Vagina (tissue), 2 donors: Measurements from ENCODE around the gene TAOK2. TPM values are rescaled to one million over a fixed set of nuclear protein-coding genes. Genes with fewer than 3 reads are reported as not detected.

Source experiments
- DNase-seq, 2 donors: peaks; one replicate each; pipeline ENCODE4 v3.0.0-alpha.2; 2017; ENCODE audit errors: extremely low spot score in 2 of 2
- H3K27ac ChIP-seq: fragments of 200-600 bp; sonication (generic); one replicate; pipeline ENCODE4 v1.5.1; 2019
- H3K27me3 ChIP-seq: fragments of 200-600 bp; sonication (generic); one replicate; pipeline ENCODE4 v1.5.1; 2019
- H3K36me3 ChIP-seq, 2 donors: fragments of 200-600 bp; sonication (generic); one replicate each; pipeline ENCODE4 v1.5.1; 2017 to 2019
- H3K4me1 ChIP-seq: fragments of 200-600 bp; sonication (generic); one replicate; pipeline ENCODE4 v1.5.1; 2019
- H3K4me3 ChIP-seq, 2 donors: fragments of 200-600 bp; sonication (generic); 1 replicate in 1 of 2; 2 replicates in 1 of 2; pipeline ENCODE4 v1.5.1; 2016 to 2019
- H3K9me3 ChIP-seq: fragments of 200-600 bp; sonication (generic); one replicate; pipeline ENCODE4 v1.5.1; 2019
- CTCF ChIP-seq, 3 experiments: fragments of 450-650 bp in 2 of 3; fragments of 200-600 bp in 1 of 3; sonication (generic) in 1 of 3; IDR thresholded peaks; one replicate each; pipeline ENCODE4 v1.5.1; 2017 to 2019; ENCODE audit warnings: antibody characterized with exemption in 3 of 3, mild to moderate bottlenecking in 2 of 3, moderate library complexity in 2 of 3
- POLR2A ChIP-seq, 2 donors: fragments of 450-650 bp; IDR thresholded peaks; one replicate each; pipeline ENCODE4 v1.6.1; 2017; ENCODE audit warnings: antibody characterized with exemption in 2 of 2, mild to moderate bottlenecking in 2 of 2, moderate library complexity in 2 of 2
- POLR2AphosphoS5 ChIP-seq, 2 donors: sonication (generic); formaldehyde crosslinking; IDR thresholded peaks; one replicate each; pipeline ENCODE4 v1.9.0; 2017; ENCODE audit warnings: antibody characterized with exemption in 2 of 2, mild to moderate bottlenecking in 2 of 2, low read depth in 1 of 2; ENCODE audit not compliant: insufficient read depth in 1 of 2
- intact Hi-C: fragments of 100-400 bp; cut with DNase I; formaldehyde crosslinking; loops from one replicate; pipeline ENCODE4 v1.15.1; 2023
- total RNA-seq: library from RNA; depleted of rRNA; stranded (reverse); fragments of >200 nt; gene quantifications from one replicate; pipeline ENCODE4 v1.2.3, GENCODE V29; 2016

Gene TAOK2
- total RNA-seq, 1 donor from 2014 or later = 33.1 TPM

- Histone ChIP-seq H3K4me1 (peaks cover 1% of the 10 kb centered on the region), H3K9me3 (no peaks in the 10 kb centered on the region), H3K27ac (no peak overlapping the region), H3K27me3 (no peaks in the 10 kb centered on the region), H3K4me3 (no peak overlapping the region), H3K36me3 (peaks cover 0 to 20% of the 10 kb centered on the region in 2 donors)
- DNase-seq = no peak
- TF ChIP-seq POLR2A (IDR thresholded peaks at IDR 0.05) = no peak
- no peak for TF ChIP-seq POLR2AphosphoS5 (IDR thresholded peaks at IDR 0.05; ENCODE audit: insufficient read depth in 1 of 2, low read depth in 1 of 2)
- no peak for TF ChIP-seq CTCF (IDR thresholded peaks at IDR 0.05)
- intact Hi-C loops = no loop called here
Measured at GRCh38 chr16:29968205-29968604, 5.5 kb upstream of the TAOK2 start.

GRCh38 chr16:29971304-29971703 lies 2.4 kb upstream of the TAOK2 start:
- no peak for DNase-seq
- no peaks in the 10 kb centered on the region for H3K27me3 ChIP-seq
- peaks cover 0 to 20% of the 10 kb centered on the region in 2 donors for H3K36me3 ChIP-seq
- intact Hi-C loops = no loop called here
- H3K4me1 ChIP-seq = peaks cover 21% of the 10 kb centered on the region
- H3K27ac ChIP-seq = no peak overlapping the region
- no peak for TF ChIP-seq CTCF (IDR thresholded peaks at IDR 0.05)
- TF ChIP-seq POLR2A (IDR thresholded peaks at IDR 0.05) = no peak
- TF ChIP-seq POLR2AphosphoS5 (IDR thresholded peaks at IDR 0.05; ENCODE audit: insufficient read depth in 1 of 2, low read depth in 1 of 2) = no peak
- no peaks in the 10 kb centered on the region for H3K9me3 ChIP-seq
- no peak overlapping the region for H3K4me3 ChIP-seq

GRCh38 chr16:29972500-29972899 lies 1.2 kb upstream of the TAOK2 start:
- no peaks in the 10 kb centered on the region for H3K27me3 ChIP-seq
- no peak for DNase-seq
- no peak for TF ChIP-seq POLR2AphosphoS5 (IDR thresholded peaks at IDR 0.05; ENCODE audit: insufficient read depth in 1 of 2, low read depth in 1 of 2)
- no peak for TF ChIP-seq POLR2A (IDR thresholded peaks at IDR 0.05)
- no peak for TF ChIP-seq CTCF (IDR thresholded peaks at IDR 0.05)
- H3K4me3 ChIP-seq = no peak overlapping the region
- H3K4me1 ChIP-seq = peaks cover 33% of the 10 kb centered on the region
- H3K9me3 ChIP-seq = no peaks in the 10 kb centered on the region
- intact Hi-C loops = no loop called here
- peaks cover 0 to 20% of the 10 kb centered on the region in 2 donors for H3K36me3 ChIP-seq
- H3K27ac ChIP-seq = no peak overlapping the region

GRCh38 chr16:29972992-29973383 lies 680 bp upstream of the TAOK2 start:
- DNase-seq = no peak
- H3K4me1 ChIP-seq = peaks cover 38% of the 10 kb centered on the region
- peak overlapping the region; percentile 58 to 80 for H3K4me3 ChIP-seq
- peak overlapping the region; percentile 80 for H3K27ac ChIP-seq
- TF ChIP-seq POLR2AphosphoS5 (IDR thresholded peaks at IDR 0.05; ENCODE audit: insufficient read depth in 1 of 2, low read depth in 1 of 2) (no peak), POLR2A (IDR thresholded peaks at IDR 0.05) (no peak), CTCF (IDR thresholded peaks at IDR 0.05) (no peak)
- no peaks in the 10 kb centered on the region for H3K9me3 ChIP-seq
- intact Hi-C loops = no loop called here
- H3K27me3 ChIP-seq = no peaks in the 10 kb centered on the region
- peaks cover 0 to 23% of the 10 kb centered on the region in 2 donors for H3K36me3 ChIP-seq

- Histone ChIP-seq H3K4me1 (peaks cover 39% of the 10 kb centered on the region), H3K36me3 (peaks cover 0 to 26% of the 10 kb centered on the region in 2 donors), H3K4me3 (peak overlapping the region; percentile 58 to 80), H3K9me3 (no peaks in the 10 kb centered on the region), H3K27ac (peak overlapping the region; percentile 80), H3K27me3 (no peaks in the 10 kb centered on the region)
- intact Hi-C loops = loop anchor here (2.0 kb wide), 1 partner anchor 20 kb away; the partner anchor contains the start of gene HIRIP3
- TF ChIP-seq CTCF (IDR thresholded peaks at IDR 0.05) (no peak), POLR2A (IDR thresholded peaks at IDR 0.05) (no peak), POLR2AphosphoS5 (IDR thresholded peaks at IDR 0.05; ENCODE audit: insufficient read depth in 1 of 2, low read depth in 1 of 2) (no peak)
- DNase-seq = no peak
Measured at GRCh38 chr16:29974291-29975133, 844 bp downstream of the TAOK2 start.
